Mesendoderm (in vitro differentiated cells): ENCODE measurements around the gene STPG1.
A peak's percentile ranks its signal among the peaks of the same experiment; 100 is the strongest.

Experiments used
- DNase-seq: peaks from one replicate; pipeline ENCODE4 v3.0.0; 2013
- H2AK5ac ChIP-seq: 2 replicates; pipeline ENCODE4 v1.6.1; 2013; ENCODE audit warnings: low read length, inconsistent platforms
- H2BK120ac ChIP-seq: 2 replicates; pipeline ENCODE4 v1.6.1; 2013; ENCODE audit warnings: low read depth, mild to moderate bottlenecking, low read length, moderate library complexity, mixed read lengths
- H2BK15ac ChIP-seq: replicated peaks from 2 replicates; pipeline ENCODE4 v1.6.1; 2013; ENCODE audit warnings: low read depth, mild to moderate bottlenecking, moderate library complexity
- H2BK5ac ChIP-seq: 2 replicates; pipeline ENCODE4 v1.6.1; 2013; ENCODE audit warnings: low read length, inconsistent platforms
- H3K18ac ChIP-seq: 2 replicates; pipeline ENCODE4 v1.6.1; 2013; ENCODE audit warnings: mild to moderate bottlenecking, low read length, mixed read lengths
- H3K23ac ChIP-seq: one replicate; pipeline ENCODE4 v1.6.1; 2013; ENCODE audit warnings: low read length
- H3K27ac ChIP-seq: 2 replicates; pipeline ENCODE4 v1.5.1; 2013; ENCODE audit warnings: low read depth, mild to moderate bottlenecking, inconsistent platforms, low read length, moderate library complexity
- H3K27me3 ChIP-seq: 2 replicates; pipeline ENCODE4 v1.6.1; 2013; ENCODE audit warnings: low read length, control low read depth, mild to moderate bottlenecking, inconsistent platforms; ENCODE audit not compliant: insufficient read depth, poor library complexity
- H3K36me3 ChIP-seq: 2 replicates; pipeline ENCODE4 v1.6.1; 2013; ENCODE audit warnings: low read length, inconsistent platforms; ENCODE audit not compliant: control insufficient read depth, insufficient read depth
- H3K4ac ChIP-seq: one replicate; pipeline ENCODE4 v1.6.1; 2013; ENCODE audit warnings: low read depth, mild to moderate bottlenecking, low read length, moderate library complexity
- H3K4me1 ChIP-seq: 2 replicates; pipeline ENCODE4 v1.6.1; 2013; ENCODE audit warnings: low read depth, low read length, inconsistent platforms; ENCODE audit not compliant: control insufficient read depth
- H3K4me2 ChIP-seq: 2 replicates; pipeline ENCODE4 v1.6.1; 2013; ENCODE audit warnings: low read length
- H3K4me3 ChIP-seq: 2 replicates; pipeline ENCODE4 v1.5.1; 2013; ENCODE audit warnings: mild to moderate bottlenecking, low read length
- H3K56ac ChIP-seq: one replicate; pipeline ENCODE4 v1.6.1; 2013; ENCODE audit warnings: low read length
- H3K79me1 ChIP-seq: 2 replicates; pipeline ENCODE4 v1.6.1; 2013; ENCODE audit warnings: low read length, inconsistent platforms
- H3K79me2 ChIP-seq: 2 replicates; pipeline ENCODE4 v1.6.1; 2013; ENCODE audit warnings: mild to moderate bottlenecking, low read length; ENCODE audit not compliant: control insufficient read depth, insufficient read depth
- H3K9ac ChIP-seq: 2 replicates; pipeline ENCODE4 v1.6.1; 2013; ENCODE audit warnings: low read length, inconsistent platforms
- H4K5ac ChIP-seq: one replicate; pipeline ENCODE4 v1.6.1; 2013; ENCODE audit warnings: low read length
- H4K8ac ChIP-seq: one replicate; pipeline ENCODE4 v1.6.1; 2013; ENCODE audit warnings: low read depth, mild to moderate bottlenecking, control low read depth, low read length, moderate library complexity
- WGBS: extraction: QIAGEN DNeasy Blood & Tissue Kit; methylation state at CpG from one replicate; pipeline ENCODE4 v1.1.7; 2013; ENCODE audit warnings: low lambda C conversion rate, missing lambda C conversion rate; ENCODE audit not compliant: insufficient coverage; ENCODE audit errors: extremely low coverage; 5-methylcytosine and 5-hydroxymethylcytosine counted together

The STPG1 gene

DNA sequence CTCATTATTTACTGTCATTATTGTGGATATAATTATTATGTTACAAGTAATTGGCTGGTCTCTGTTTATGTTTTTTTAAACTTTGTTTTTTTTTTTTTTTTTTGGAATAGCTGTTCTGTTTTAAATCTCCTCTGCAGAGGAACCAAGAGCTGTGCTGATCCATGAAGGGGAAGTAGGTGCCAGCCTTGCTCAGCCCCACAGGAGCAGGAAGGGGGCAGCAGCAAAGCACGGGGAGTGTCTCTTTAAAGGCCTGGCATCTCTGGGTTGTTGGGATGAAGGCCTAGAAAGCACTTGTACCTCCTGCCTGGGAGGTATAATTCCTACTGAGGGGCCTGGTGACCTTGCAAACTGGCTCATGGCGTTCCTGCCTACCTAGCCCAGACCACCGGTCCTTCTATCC lies 96.9 kb downstream of the STPG1 start:
- Histone ChIP-seq H3K23ac (no peak overlapping the region), H3K4me1 (peaks cover 11% of the 10 kb centered on the region), H3K79me2 (no peaks in the 10 kb centered on the region), H3K27ac (no peak overlapping the region), H3K18ac (no peak overlapping the region), H2BK15ac (no peak overlapping the region), H2AK5ac (no peak overlapping the region), H3K56ac (peak overlapping the region; percentile 58), H3K27me3 (no peaks in the 10 kb centered on the region), H4K8ac (no peak overlapping the region), H3K9ac (no peak overlapping the region), H3K4me2 (no peak overlapping the region), H3K36me3 (no peaks in the 10 kb centered on the region), H2BK5ac (no peak overlapping the region), H3K4me3 (no peak overlapping the region), H3K79me1 (no peaks in the 10 kb centered on the region), H2BK120ac (no peak overlapping the region), H3K4ac (no peak overlapping the region), H4K5ac (no peak overlapping the region)
- DNase-seq, result no peak
- WGBS, result no CpG with 5 or more reads among the region's 3 CpGs

DNA sequence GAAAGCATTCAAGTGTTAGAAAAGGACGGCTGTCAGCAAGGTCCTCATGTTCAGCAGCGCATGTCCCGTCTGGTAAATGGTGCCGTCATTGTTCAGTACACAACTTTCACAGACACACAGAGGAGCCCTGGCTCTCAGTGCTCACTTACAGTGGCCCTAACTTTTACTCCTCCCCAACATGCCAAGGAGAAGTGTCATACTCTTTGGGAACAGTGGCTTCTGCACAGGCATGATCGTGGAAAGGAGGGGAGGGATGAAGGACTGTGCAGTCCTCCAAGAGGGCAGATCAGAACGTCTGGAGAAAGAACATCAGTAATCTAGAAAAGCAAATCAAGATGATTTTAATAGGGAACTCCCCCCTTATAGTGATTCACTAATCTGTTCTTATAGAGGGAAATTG lies 98.2 kb downstream of the STPG1 start:
- DNase-seq, result no peak
- peak overlapping the region; percentile 8 for H3K56ac ChIP-seq
- no peak overlapping the region for H2BK5ac ChIP-seq
- no peak overlapping the region for H3K4ac ChIP-seq
- no peaks in the 10 kb centered on the region for H3K36me3 ChIP-seq
- H3K4me3 ChIP-seq, result no peak overlapping the region
- no peak overlapping the region for H3K9ac ChIP-seq
- no peak overlapping the region for H4K5ac ChIP-seq
- no peak overlapping the region for H3K4me2 ChIP-seq
- no peak overlapping the region for H2BK15ac ChIP-seq
- H3K79me2 ChIP-seq, result no peaks in the 10 kb centered on the region
- no peak overlapping the region for H3K23ac ChIP-seq
- H3K18ac ChIP-seq, result no peak overlapping the region
- no peak overlapping the region for H2BK120ac ChIP-seq
- no peak overlapping the region for H4K8ac ChIP-seq
- no peaks in the 10 kb centered on the region for H3K27me3 ChIP-seq
- no CpG with 5 or more reads among the region's 6 CpGs for WGBS
- no peak overlapping the region for H3K27ac ChIP-seq
- H2AK5ac ChIP-seq, result no peak overlapping the region
- H3K79me1 ChIP-seq, result no peaks in the 10 kb centered on the region
- peaks cover 4% of the 10 kb centered on the region for H3K4me1 ChIP-seq

DNA sequence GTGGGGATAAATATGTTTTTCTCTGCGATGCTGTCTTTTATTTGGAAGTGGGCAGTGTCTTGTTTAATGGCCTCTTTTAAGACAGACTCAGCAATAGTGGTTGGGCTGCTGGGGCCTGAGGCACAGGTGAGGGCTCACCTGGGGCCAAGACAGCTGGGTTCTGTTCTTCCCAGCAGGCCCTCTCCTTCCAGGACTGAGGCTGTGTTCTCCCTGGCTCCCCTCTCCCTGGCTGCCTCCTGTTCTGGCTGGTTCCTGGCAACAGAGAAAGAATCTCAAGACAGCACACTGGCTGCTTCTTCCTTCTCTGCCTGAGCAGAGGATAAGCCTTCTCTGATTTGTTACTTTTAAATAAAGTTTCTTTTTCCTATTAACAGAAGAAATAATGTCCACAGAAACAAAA lies 101.8 kb downstream of the STPG1 start:
- WGBS, result no CpG with 5 or more reads among the region's 1 CpG

DNA sequence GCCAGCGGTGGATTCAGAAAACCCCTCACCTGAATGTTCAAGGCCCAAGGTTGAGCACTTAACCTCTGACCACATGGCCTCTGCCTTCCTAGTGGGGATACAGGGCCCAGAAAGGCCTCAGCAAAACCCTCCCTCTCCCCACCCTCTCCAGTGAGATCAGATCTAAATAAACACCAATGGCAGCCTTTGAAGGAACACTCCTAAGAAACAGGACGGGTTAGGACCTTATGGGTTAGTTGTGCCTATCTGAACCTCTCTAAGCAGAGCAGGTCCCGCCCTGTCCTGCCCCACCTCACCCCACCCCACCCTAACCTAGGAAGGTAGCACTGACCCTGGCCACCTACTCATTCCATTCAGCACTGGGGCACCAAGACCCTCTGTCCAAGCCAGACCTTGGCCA lies 102.3 kb downstream of the STPG1 start:
- Histone ChIP-seq H2AK5ac (no peak overlapping the region), H2BK120ac (no peak overlapping the region), H3K79me1 (no peaks in the 10 kb centered on the region), H2BK15ac (no peak overlapping the region), H3K9ac (no peak overlapping the region), H3K18ac (peak overlapping the region; percentile 25), H3K79me2 (no peaks in the 10 kb centered on the region), H3K56ac (peak overlapping the region; percentile 38), H2BK5ac (no peak overlapping the region), H3K27me3 (no peaks in the 10 kb centered on the region), H4K8ac (no peak overlapping the region), H3K4me3 (no peak overlapping the region), H3K4me2 (no peak overlapping the region), H3K4me1 (peaks cover 12% of the 10 kb centered on the region), H3K36me3 (no peaks in the 10 kb centered on the region), H4K5ac (no peak overlapping the region), H3K4ac (peak overlapping the region; percentile 17), H3K23ac (no peak overlapping the region), H3K27ac (no peak overlapping the region)
- no peak for DNase-seq
- WGBS, result no CpG with 5 or more reads among the region's 3 CpGs

More for the DNA sequence above, 101.8 kb downstream of the STPG1 start:
- Histone ChIP-seq H3K4me1 (peaks cover 12% of the 10 kb centered on the region), H2BK5ac (no peak overlapping the region), H2BK120ac (no peak overlapping the region), H3K4ac (no peak overlapping the region), H3K79me1 (no peaks in the 10 kb centered on the region), H3K27me3 (no peaks in the 10 kb centered on the region), H3K79me2 (no peaks in the 10 kb centered on the region), H3K18ac (no peak overlapping the region), H2BK15ac (no peak overlapping the region), H3K23ac (no peak overlapping the region), H2AK5ac (no peak overlapping the region), H3K4me2 (no peak overlapping the region), H3K9ac (no peak overlapping the region), H3K4me3 (no peak overlapping the region), H3K27ac (no peak overlapping the region), H3K36me3 (no peaks in the 10 kb centered on the region), H3K56ac (no peak overlapping the region), H4K8ac (no peak overlapping the region), H4K5ac (no peak overlapping the region)
- no peak for DNase-seq

DNA sequence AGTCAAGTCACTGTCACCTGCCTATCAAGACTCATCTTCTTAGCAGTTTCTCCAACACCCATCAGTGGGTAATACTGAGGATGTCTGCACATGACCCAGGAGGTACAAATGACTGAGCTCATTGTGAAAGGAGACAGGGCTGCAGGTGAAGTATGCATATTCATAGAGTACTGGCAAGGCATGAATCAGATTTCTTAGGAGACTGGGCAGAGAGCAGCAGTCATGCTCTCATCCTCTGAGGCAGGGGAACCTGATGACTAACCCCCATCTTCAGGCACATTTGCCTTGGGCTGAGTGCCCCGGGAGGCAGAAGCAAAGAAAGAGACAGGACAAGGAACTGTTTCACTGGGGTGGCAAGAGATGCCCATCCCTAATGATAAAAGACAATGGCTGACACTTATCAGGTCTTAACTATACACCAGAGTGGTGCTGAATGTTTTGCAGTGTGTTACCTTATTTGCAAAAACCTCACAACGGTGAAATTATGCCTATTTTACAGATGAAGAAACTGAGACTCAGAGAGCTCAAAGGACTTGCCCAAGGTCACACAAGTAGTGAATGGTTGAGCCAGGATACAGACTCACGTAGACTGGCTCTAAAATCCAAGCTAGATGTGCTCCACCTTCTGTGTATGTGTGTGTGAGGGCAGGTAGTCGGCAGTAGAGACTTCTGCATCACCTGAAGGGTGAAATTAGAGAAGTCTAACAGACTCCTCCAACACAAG lies 103.7 kb downstream of the STPG1 start:
- Histone ChIP-seq H3K18ac (no peak overlapping the region), H3K27me3 (no peaks in the 10 kb centered on the region), H3K4me2 (no peak overlapping the region), H2BK15ac (no peak overlapping the region), H3K79me1 (no peaks in the 10 kb centered on the region), H2AK5ac (no peak overlapping the region), H2BK120ac (no peak overlapping the region), H3K4me1 (peaks cover 12% of the 10 kb centered on the region), H3K4me3 (no peak overlapping the region), H3K27ac (no peak overlapping the region), H2BK5ac (no peak overlapping the region), H4K5ac (no peak overlapping the region), H3K56ac (no peak overlapping the region), H4K8ac (no peak overlapping the region), H3K79me2 (no peaks in the 10 kb centered on the region), H3K36me3 (no peaks in the 10 kb centered on the region), H3K9ac (no peak overlapping the region), H3K23ac (no peak overlapping the region), H3K4ac (no peak overlapping the region)
- DNase-seq, result peak; percentile 73
- no CpG with 5 or more reads among the region's 4 CpGs for WGBS
